Stimulated activated CD4-positive, alpha-beta T cell treated with anti-CD3 and anti-CD28 coated beads, Interleukin-15, amount 100 ng/mL, for 24 hours (primary cell): ENCODE results near the gene SSH3.
A peak's percentile ranks its signal among the peaks of the same experiment; 100 is the strongest.

Source experiments
- DNase-seq: peaks from one replicate; pipeline ENCODE4 v3.0.0-alpha.2; 2020

The SSH3 gene

GRCh38 chr11:67349928-67350465 lies 46.7 kb downstream of the SSH3 start:
- no peak for DNase-seq

GRCh38 chr11:67351275-67352005 lies 48.1 kb downstream of the SSH3 start:
- peak; percentile 74 for DNase-seq

- DNase-seq: no peak
Measured at GRCh38 chr11:67352546-67353316, 49.4 kb downstream of the SSH3 start.

GRCh38 chr11:67353317-67354074 lies 50.2 kb downstream of the SSH3 start, which contains the start of gene POLD4:
TSS of gene POLD4 (minus strand) at chr11:67353546. CDS start at chr11:67353399, 147 bp downstream.
- peak; percentile 99 for DNase-seq

GRCh38 chr11:67354075-67355022 lies 51.0 kb downstream of the SSH3 start:
- DNase-seq: no peak

GRCh38 chr11:67355023-67355793 lies 51.9 kb downstream of the SSH3 start:
- no peak for DNase-seq

GRCh38 chr11:67355794-67356386 lies 52.6 kb downstream of the SSH3 start:
- DNase-seq: no peak

GRCh38 chr11:67356387-67356863 lies 53.1 kb downstream of the SSH3 start:
- no peak for DNase-seq

- peak; percentile 72 for DNase-seq
Measured at GRCh38 chr11:67356864-67357561, 53.7 kb downstream of the SSH3 start.

- no peak for DNase-seq
Measured at GRCh38 chr11:67357831-67358670, 54.7 kb downstream of the SSH3 start.
